A549 (cell line): ENCODE results near the gene ADIRF.

ENCODE experiments used
- CHD2 ChIP-seq: fragments of 150-350 bp; IDR thresholded peaks from 2 replicates; pipeline ENCODE4 v1.6.1; 2014; ENCODE audit warnings: low read length; ENCODE audit not compliant: partially characterized antibody
- JUN ChIP-seq, 2 experiments: fragments of >200 bp; sonication (Bioruptor Twin); formaldehyde crosslinking; IDR thresholded peaks; 2 replicates in 1 of 2; 3 replicates in 1 of 2; pipeline ENCODE4 v1.6.1; 2016 to 2017
- NR3C1 ChIP-seq: fragments of >200 bp; sonication (Bioruptor Twin); formaldehyde crosslinking; IDR thresholded peaks from 3 replicates; pipeline ENCODE4 v1.6.1; 2017
- PHF8 ChIP-seq: fragments of 200-600 bp; sonication (generic); IDR thresholded peaks from 2 replicates; pipeline ENCODE4 v1.6.1; 2016; ENCODE audit warnings: low read depth, mild to moderate bottlenecking, antibody characterized with exemption, moderate library complexity, borderline replicate concordance
- RNF2 ChIP-seq: fragments of 200-600 bp; sonication (generic); IDR thresholded peaks from 2 replicates; pipeline ENCODE4 v1.6.1; 2016; ENCODE audit warnings: low read depth, mild to moderate bottlenecking, antibody characterized with exemption, moderate library complexity, borderline replicate concordance
- ZFP36 ChIP-seq: fragments of 450-650 bp; IDR thresholded peaks from 2 replicates; pipeline ENCODE4 v1.6.1; 2014; ENCODE audit warnings: borderline replicate concordance; ENCODE audit not compliant: partially characterized antibody
- TF ChIP-seq, protein P1 (sequence below): fragments of >200 bp; sonication (Bioruptor Twin); formaldehyde crosslinking; IDR thresholded peaks from 3 replicates; pipeline ENCODE4 v1.5.1; 2016

DNA sequence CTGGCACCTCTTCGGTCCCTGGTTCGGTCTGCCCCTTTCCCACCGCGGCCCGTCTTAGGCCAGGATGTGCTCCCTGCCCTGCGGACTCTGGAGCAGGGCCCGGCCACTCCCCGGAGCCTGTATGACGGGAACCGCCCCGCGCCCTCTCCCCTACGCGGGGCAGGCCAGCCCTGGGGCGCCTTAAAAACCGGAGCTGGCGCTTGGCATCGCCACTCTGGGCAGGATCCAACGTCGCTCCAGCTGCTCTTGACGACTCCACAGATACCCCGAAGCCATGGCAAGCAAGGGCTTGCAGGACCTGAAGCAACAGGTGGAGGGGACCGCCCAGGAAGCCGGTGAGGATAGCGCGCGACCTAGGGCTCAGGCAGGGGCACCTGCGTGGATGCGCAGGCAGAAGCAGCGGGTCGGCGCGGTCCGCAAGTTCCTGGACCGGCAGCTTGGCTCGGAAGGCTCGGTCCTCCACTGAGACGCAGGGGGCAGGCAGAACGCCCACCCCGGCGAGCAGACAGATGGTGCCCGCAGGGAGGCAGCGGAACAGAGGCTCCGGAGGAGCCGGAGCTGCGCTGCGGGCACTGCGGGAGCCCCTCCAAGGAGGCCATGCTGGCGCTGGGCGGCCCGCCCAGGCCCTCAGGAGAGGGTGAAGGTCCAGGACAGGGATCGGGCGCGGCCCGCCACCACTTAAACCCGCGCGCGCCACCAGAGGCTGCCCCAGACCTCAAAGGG is at the start of gene ADIRF:
- TF ChIP-seq ZFP36 (no peak), RNF2 (no peak), CHD2 (no peak), NR3C1 (no peak), PHF8 (no peak), JUN (IDR thresholded peaks at IDR 0.05) (no peak)
- TF ChIP-seq, protein P1, sequence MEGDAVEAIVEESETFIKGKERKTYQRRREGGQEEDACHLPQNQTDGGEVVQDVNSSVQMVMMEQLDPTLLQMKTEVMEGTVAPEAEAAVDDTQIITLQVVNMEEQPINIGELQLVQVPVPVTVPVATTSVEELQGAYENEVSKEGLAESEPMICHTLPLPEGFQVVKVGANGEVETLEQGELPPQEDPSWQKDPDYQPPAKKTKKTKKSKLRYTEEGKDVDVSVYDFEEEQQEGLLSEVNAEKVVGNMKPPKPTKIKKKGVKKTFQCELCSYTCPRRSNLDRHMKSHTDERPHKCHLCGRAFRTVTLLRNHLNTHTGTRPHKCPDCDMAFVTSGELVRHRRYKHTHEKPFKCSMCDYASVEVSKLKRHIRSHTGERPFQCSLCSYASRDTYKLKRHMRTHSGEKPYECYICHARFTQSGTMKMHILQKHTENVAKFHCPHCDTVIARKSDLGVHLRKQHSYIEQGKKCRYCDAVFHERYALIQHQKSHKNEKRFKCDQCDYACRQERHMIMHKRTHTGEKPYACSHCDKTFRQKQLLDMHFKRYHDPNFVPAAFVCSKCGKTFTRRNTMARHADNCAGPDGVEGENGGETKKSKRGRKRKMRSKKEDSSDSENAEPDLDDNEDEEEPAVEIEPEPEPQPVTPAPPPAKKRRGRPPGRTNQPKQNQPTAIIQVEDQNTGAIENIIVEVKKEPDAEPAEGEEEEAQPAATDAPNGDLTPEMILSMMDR = no peak
